ENCODE measurements around the gene NCKAP5.

Gene NCKAP5

GRCh38 chr2:133266926-133267590 lies 301.2 kb downstream of the NCKAP5 start:
- DNase-seq (ENCODE audit: low spot score): no peak

DNA sequence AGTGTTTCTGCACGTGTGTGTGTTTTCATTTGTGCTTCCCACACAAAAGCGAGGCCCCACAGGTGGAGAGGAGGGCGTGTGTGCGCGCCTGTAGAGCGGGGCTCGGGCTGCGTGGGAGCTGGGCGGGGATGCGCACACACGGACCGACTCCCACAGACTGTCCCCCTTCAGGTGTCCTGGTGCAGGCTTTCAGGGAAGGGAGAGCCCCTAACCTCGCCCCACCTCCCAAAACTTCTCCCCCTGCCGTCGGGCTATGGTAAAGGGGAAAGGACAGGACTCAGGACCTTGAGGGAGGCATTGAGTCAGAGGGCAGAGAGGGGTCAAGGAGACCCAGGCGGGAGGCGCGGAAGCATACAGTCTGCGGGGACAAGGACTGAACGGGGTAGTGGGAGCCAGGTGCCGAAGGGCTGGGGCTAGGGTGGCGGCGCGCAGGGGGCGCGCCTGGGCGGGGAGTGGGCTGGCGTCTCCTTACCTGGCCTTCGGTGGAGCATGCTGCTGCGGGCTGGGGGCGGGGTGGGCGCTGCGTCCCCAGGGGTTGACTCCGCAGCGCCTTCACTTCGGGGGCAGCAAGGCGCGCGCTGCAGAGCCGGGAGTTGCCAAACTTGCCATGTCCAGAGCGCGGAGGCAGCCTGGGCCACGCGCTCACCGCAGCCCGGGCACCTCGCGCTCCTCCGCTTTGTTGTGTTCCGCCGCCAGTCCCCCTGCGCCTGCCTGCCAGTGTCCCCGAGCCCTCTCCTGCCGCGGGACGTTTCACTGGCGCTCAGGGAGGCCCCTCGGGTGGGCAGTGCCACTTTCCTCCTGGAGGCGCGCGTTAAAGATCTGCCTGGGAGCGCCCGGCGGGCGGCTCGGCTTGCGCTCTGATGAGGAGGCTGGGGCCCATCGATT lies 302.0 kb downstream of the NCKAP5 start:
- DNase-seq (ENCODE audit: low spot score): peak; percentile 65

- no peak for DNase-seq (ENCODE audit: low spot score)
These were observed 302.8 kb downstream of the NCKAP5 start for GRCh38 chr2:133265432-133265949.

- no peak for DNase-seq (ENCODE audit: low spot score)
These were observed 303.3 kb downstream of the NCKAP5 start for GRCh38 chr2:133264989-133265401.

DNA sequence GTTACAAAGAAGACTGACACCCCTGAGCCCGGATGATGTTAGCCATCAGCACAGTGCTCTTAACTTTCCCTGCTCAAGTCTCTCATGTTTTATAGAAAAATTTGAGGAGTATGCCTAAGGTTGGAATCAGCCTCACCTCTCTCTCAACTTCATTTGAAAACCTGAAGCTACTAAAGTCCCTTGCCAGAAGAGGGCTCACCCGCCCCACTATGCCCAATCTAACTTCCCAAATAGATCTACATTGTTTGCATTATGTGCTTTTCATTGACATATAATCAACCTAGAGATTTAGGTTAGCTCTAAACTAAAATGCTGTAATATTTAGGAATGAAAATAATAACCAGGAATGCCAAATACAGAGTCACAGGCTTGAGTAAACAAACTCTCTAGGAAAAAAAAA lies 305.4 kb downstream of the NCKAP5 start:
- no peak for DNase-seq (ENCODE audit: low spot score)

DNA sequence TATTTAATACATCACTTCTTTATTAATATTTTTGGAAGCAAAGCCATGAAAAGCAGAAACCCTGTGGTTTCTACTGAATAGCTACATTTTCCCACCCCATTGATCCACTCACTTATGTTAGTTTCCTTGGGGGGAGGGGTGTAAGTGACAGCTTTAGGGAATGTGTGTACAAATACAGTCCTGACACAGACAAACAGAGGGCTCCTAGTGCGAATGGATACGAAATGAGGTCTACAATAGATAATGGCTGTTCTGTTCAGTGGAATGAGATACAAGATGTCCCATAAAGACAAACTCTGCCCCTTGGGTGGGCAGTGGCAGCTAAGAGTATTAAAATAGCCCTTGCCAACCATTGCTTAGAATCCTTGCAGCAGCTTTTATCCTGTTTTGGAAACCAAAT lies 312.9 kb downstream of the NCKAP5 start:
- DNase-seq (ENCODE audit: low spot score): no peak

GRCh38 chr2:133253793-133254192 lies 314.5 kb downstream of the NCKAP5 start:
- DNase-seq (ENCODE audit: low spot score): no peak

DNA sequence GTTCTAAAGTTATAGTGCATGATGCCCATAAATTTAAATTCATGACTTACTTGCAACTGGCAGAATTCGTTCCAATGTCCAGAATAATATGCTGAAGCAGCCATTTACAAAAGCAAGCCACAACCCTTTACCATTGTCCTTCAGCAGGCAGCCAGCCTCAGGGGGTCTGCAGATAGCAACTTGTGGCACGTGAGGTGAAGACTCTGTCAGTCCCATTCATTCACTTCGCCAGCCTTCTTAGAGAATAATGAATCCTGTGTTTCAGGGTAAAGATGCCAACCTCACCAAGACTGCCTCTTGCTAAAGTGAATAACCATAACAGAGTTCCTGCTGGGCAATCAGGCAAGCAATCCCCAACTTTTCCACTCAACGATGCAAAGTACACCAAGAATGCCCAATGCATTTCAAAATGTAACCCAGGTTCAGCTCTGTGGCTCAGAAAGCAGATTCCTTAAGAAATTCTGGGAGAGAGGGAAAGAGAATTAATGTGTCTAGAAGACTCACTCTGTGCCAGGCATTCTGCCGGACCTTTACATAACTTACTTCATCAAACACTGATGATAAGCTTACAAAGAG lies 315.4 kb downstream of the NCKAP5 start:
- DNase-seq (ENCODE audit: low spot score): no peak

DNA sequence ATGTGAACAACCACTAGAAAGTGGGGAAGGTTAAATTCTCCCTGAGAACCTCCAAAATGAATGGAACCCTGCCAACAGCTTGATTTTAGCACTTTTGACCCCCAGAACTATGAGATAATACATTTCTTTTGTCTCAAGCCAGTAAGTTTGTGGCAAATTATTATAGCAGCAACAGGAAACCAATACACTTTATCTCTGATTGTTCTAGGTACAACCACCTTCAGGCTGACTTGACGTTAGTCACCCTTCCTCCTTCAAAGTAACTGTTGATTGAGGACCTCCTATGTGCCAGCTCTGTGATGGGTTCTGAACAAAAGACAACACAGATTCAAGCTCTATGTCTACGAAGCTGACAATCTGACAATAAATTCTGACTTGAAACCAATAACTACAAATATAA lies 318.9 kb downstream of the NCKAP5 start:
- no peak for DNase-seq (ENCODE audit: low spot score)

GRCh38 chr2:133248264-133248663 lies 320.0 kb downstream of the NCKAP5 start:
- no peak for DNase-seq (ENCODE audit: low spot score)

DNA sequence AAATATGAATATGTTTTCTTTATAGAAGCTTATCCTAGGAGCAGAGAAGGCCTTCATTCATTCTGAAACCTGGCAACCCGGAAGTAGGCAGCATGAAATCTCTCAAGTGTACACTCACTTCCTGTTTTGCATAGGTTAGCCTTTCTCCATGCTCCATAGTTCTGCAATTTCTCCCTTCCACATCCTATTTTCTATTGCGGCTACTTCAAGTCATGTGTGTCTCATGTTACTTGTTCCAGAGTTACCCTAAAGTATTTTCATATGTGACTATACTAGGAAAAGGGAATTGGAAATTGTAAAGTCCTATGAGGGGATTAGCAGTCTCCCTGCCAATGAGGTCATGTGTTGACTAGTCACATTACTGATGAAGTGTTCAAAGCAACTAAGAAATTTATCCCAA lies 320.6 kb downstream of the NCKAP5 start:
- no peak for DNase-seq (ENCODE audit: low spot score)

DNA sequence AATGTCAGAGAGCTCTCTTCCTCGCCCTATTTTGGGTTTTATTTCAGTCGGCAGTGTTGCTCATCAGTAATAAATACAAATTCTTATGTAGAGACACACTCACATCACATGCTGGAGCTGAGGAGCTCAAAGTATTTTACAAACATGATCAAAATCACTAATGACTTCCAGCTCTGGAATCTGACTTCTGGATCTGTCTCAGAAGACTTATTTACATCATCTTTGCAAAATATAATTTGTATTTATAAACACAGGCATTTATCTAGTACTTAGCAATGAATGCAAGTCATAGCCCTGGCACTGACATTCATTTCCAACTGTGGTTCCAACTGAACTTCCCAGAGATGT lies 327.1 kb downstream of the NCKAP5 start:
- no peak for DNase-seq (ENCODE audit: low spot score)

- no peak for DNase-seq (ENCODE audit: low spot score)
These were observed 327.6 kb downstream of the NCKAP5 start for GRCh38 chr2:133240491-133241223.

GRCh38 chr2:133235968-133236367 lies 332.3 kb downstream of the NCKAP5 start:
- no peak for DNase-seq (ENCODE audit: low spot score)

DNA sequence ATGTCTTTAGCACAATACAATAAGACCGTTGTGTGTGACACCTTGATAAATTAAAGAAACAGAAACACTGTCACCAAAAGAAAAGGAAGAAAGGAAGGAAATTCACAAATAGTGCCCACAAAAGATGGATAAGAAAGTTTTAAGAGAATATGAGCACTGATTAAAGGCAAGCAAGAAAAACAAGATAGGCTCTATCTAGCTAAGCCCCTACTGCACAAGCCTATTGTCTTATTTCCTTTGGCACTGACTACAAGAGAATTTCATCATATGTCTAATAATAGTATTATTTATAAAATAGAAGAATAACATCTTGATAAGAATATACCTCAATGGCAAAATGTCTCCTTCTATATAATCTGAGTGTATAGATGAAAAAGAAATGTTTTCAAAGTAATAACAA lies 335.7 kb downstream of the NCKAP5 start:
- DNase-seq (ENCODE audit: low spot score): no peak

GRCh38 chr2:133231264-133231663 lies 337.0 kb downstream of the NCKAP5 start:
- no peak for DNase-seq (ENCODE audit: low spot score)

- DNase-seq (ENCODE audit: low spot score): no peak
These were observed 338.3 kb downstream of the NCKAP5 start for GRCh38 chr2:133229974-133230373.

DNA sequence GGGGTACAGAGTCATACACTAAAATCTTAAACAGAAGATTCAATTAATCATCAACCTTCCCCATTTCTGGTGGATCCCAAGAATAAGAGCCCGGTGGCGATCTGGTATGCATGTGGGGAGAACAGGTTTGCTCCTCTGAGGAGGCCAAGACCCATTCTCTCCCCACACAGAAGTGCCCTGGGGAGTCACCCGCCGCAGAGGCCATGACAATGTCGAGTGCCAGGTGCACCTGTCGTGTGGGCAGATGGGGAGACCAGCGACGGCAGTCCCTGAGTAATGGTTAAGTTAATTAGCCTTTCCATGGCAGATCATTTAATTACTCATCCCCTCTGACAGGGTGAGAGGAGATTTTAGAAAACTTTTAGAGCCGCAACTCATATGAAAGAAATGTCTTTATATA lies 345.0 kb downstream of the NCKAP5 start:
- no peak for DNase-seq (ENCODE audit: low spot score)

GRCh38 chr2:133221398-133221797 lies 346.9 kb downstream of the NCKAP5 start:
- no peak for DNase-seq (ENCODE audit: low spot score)

DNA sequence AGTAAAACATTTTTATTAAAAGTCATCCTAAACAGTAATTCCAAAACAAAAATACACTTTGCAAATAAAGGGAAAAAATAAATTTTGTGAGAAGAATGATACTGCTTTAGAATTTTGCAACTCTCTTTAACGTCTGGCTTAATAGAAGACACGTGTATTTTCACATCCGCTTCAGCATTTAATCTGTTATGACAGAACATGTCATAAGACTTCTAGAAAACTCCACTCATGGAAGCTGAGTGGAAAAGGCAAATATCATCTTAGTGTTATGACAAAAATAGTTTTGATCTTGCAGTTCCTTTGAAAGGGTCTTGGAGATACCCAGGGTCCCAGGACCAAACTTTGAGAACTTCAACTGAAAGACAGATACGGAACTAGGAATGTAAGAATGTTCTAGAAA lies 350.1 kb downstream of the NCKAP5 start:
- no peak for DNase-seq (ENCODE audit: low spot score)

GRCh38 chr2:133215477-133215876 lies 352.8 kb downstream of the NCKAP5 start:
- DNase-seq (ENCODE audit: low spot score): no peak

GRCh38 chr2:133213651-133214050 lies 354.6 kb downstream of the NCKAP5 start:
- no peak for DNase-seq (ENCODE audit: low spot score)

Data from left forelimb (tissue), 1 donor.